Activated CD8-positive, alpha-beta memory T cell treated with anti-CD3 and anti-CD28 coated beads, Interleukin-2, amount 50 U/mL, for 24 hours (primary cell): ENCODE results near the gene ESAM.
A peak's percentile ranks its signal among the peaks of the same experiment; 100 is the strongest.
"Not testable (repeated sequence)": the region's sequence is repeated elsewhere in the genome, so short reads cannot be mapped to it uniquely, and the experiment has no call there.

Source experiments
- DNase-seq: peaks from one replicate; pipeline ENCODE4 v3.0.0-alpha.2; 2020; ENCODE audit errors: extremely low read depth

ESAM gene

DNA sequence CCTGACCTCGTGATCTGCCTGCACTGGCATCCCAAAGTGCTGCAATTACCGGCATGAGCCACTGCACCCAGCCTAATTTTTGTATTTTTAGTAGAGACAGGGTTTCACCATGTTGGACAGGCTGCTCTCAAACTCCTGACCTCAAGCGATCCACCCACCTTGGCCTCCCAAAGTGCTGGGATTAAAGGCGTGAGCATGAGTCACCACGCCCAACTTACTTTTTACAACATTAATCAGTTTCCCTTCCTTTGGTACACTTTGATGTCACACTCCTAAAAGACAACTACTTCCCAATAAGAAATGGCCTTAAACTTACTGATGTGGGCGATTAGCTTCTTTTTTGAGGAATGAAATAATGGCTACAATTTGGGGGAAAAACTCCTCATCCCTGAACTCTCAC is 8.9 kb upstream of the ESAM start:
- not testable (repeated sequence) for DNase-seq

DNA sequence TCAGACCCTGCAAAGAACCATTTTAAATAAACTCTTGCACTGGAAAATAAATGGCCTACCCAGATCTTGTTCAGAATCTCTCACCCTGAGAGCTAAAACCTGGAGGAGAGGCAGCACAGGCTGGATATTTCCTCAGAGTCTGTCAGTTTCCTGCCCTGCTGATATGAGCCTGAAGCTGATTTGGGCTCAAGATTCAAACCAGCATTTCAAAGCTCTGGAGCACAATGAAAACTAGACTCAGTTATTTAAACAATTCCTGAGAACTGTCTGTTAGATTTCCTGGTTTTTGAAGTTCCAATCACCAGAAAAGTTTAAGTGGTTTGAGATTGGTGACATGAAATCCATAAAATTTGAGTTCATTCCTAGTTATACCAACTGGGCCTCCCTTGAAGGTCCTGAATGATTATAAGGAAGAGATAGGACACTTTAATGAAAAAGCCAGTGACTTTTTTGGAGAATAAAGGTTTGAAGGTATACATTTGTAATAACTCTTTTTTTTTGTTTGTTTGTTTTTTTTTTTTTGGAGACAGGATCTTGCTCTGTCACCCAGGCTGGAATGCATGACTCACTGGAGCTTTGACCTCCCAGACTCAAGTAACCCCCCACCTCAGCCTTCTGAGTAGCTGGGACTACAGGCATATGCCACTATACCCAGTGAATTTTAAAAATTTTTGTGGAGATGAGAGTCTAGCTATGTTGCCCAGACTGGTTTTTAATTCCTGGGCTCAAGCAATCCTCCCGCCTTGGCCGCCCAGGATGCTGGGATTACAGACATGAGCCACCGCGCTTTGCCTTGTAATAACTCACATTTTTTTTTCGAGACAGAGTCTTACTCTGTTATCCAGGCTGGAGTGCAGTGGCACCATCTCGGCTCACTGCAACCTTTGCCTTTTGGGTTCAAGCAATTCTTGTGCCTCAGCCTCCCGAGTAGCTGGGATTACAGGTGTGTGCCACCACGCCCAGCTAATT is 8.0 kb upstream of the ESAM start:
- DNase-seq = no peak

DNA sequence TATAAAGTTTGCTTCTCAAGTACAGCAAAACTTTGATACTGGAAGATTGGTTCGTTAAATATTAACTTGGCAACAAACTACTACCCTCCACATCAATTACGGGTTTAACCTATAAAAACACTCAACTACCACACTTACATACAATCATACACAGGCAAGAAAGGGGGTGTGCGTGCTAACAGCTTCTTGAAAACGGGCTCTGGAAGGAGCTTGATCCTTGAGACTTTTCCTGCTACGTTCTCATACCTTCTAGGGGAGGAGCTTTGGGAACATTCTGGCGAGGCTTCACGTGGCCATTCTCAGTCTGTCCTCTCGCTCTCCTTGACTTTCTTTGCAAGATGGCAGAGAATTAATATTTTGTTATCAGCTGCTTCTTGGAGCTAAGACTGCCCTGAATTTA is 6.8 kb upstream of the ESAM start:
- DNase-seq = no peak

DNA sequence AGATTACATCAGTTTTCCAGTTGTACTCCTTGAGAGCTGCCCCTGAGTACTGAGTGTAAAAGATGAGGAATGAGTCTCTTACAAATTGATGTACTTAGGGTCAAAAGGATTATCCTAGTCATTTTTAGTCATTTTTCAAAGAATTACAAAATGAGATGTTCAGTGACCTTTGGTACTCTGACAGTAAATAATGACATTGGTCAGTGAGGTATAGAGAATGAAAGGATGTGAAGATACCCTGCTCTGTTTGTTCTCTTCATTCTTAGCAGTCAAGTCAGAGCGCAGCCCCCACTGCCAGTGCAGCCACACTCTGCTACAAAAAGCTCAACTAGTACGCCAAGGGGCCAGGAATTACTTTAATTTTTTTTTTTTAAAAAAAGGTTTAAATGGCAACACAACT is 4.1 kb upstream of the ESAM start:
- no peak for DNase-seq

DNA sequence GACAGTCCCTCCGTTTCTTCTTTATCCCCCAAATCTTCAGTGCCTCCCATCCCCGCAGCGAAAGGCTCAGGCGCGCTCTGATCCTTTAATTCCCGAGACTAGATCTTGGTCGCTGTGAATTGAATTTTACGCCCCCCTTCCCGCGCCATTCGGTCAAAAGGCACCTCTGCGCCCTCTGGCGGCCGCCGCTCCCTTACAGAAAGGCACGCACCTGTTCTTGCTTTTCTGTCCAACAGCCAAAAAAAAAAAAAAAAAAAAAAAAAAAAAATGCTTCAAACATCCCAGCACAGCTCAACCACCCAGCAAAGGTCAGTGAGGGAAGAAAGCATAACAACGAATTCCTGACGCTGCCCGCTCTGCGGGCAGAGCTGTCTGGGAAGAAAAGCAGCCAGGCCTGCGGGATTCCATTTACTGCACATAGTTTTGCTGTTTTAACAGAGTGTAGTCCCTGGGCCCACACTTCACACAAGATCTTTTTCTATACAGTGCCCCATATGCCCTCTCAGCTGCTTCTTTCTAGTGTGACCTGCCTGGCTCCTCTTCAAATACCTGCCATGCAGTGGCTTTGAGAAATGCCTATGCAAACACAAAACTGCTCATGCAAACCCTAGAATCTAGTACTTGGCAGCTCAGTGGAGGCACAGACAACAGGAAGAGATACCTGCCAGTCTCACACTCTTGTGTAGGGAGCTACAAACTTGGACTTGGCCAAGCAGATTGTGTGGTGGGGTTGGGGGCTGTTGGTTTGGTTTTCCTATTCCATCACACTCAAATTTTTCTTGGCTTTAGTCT is 1.3 kb upstream of the ESAM start:
- DNase-seq = peak; percentile 70

DNA sequence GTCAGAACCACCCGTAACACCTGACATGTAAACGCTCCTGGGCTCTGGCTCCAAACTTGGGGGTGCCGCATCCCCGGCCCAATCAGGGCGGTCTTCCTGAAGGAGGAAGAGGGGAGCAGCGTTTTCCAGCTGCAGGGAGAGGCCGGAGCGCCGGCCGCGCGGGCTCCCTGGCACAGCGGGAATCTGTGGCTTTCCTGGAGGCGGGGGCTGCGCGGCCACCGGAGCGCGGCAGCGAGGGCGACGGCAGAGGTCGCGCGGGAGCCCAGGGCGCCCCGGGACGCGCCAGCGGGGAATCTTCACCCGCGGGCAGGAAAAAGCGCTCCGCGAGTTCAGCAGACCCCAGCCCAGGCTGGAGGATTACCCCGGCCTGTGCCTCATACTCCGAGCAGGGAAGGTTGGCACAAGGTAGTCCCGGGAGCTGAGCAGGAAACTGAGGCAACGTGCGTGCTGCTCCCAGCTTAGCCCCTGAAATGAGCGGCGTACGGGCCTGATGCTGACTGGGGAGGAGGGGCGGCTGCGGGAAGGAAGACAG is 600 bp upstream of the ESAM start:
- DNase-seq = no peak

DNA sequence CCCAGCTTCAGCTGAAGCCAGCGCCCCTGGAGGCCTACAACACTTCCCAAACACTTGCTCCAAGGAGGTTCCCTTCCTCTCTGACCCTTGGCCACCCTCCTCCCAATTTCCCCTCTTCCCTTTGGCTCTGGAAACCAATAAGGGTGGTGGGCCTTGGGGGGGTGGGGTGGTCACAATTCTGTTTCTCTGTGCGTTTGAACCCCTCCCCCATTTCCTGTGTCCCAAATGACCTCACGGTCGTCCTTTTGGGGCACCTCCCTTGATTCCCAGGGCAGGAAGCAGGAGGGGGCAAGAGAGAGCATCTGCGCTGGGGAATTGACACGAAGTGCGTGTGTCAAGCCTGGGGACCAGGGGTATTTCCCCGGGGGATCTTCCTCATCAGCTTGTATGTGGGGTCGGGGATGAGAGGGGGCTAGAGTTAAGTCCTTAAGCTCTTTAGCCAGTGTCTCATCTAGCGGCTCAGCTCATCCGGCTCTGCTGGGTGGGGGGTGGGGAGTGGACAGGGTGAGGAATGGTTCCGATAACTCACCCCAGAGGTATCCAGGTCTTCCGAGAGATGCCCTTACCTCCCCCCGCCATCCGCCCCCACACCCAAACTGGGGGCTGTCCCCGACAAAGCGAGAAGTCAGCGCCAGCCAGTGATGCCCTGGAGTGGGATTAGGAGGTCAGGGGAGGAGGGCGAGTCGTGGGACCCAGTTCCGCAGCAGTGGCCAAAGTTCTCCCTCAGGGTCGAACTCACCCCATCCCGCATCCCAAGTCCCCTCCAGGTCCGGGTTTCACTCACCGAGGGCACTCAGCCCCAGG is 587 bp downstream of the ESAM start:
- DNase-seq = no peak

DNA sequence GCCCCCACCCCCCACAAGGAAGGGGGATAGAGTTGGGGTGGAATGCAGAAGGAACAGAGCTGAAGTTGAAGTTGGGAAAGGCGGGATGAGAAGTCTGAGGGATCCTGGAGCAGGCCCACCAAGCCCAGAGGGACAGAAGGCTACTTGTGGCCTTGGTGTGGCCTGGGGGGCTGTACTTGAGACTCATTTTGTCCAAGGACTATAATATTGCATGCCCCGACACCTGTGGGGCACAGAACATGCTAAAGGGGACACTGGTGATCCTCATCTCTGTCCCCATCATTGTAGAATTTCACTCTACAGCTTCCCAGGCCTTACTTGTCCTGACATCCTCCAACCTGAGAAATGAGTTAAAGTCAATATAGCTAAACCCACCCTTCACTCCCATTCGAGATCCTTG is 1.3 kb downstream of the ESAM start:
- DNase-seq = no peak

DNA sequence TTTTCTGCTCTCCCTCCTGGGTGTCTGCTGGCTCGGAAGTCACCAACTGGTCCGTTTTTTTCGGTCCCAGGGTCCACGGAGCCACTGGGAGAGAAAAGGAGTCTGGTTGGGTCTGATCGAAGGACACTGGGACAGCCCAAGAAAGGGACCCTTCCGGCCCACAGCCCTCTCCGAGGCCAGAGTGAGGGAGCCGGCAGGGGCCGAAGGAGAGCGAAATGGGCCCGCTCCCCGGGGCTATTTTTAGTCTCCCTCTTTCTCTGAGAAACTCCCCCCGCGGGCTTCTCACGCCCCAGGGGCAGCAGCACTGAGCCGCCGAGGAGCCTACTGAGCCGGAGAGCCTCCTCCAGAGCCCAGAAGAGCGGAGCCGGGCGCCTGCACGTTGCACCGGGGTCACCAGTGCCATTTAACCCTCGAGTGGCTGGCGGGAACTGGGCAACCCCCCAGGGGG is 1.9 kb downstream of the ESAM start:
- DNase-seq = no peak

DNA sequence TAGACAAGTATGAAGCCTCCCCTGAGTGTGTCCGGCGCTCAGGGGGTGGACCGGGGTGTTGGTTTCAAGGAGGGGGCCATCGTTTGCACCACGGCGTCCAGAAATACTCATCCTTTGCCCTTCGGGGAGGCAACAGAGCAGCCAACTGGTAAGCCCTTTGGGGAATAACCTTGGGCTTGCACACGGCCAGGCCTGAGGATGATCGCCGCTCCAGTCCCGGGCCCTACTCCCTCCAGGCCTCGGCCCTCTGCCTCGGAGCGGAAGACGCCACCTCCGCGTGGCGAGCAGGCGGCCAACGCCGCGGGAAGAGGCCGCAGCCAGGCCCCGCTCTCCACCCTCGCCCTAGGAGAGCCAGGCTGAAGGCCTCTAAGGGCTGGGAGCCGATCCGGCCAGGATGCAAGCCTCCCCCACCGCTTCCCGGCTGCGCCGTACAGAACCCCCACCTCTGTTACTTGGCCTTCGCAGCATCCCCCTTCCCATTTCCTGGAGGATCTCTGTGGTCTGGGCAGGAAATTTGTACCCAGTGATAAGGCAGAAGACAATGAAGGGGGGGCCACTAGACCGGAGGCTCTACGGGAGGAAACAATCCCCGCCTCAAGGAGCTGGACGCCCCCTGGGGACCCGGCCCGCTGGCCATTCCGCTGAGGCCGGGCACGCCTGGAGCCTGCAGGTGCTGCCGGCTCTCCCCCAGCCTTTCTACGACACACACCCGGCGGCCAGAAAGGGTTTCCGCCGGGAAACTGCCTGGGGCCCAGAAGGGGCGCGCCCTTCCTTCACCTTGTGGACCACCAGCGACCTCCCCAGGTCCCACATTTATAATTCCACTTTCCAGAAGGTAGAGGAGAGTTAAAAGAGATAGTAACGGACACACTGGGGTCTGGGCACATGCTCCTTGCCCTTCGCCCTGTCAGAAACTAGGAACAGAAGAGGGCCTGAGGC is 2.6 kb downstream of the ESAM start:
- DNase-seq = no peak

DNA sequence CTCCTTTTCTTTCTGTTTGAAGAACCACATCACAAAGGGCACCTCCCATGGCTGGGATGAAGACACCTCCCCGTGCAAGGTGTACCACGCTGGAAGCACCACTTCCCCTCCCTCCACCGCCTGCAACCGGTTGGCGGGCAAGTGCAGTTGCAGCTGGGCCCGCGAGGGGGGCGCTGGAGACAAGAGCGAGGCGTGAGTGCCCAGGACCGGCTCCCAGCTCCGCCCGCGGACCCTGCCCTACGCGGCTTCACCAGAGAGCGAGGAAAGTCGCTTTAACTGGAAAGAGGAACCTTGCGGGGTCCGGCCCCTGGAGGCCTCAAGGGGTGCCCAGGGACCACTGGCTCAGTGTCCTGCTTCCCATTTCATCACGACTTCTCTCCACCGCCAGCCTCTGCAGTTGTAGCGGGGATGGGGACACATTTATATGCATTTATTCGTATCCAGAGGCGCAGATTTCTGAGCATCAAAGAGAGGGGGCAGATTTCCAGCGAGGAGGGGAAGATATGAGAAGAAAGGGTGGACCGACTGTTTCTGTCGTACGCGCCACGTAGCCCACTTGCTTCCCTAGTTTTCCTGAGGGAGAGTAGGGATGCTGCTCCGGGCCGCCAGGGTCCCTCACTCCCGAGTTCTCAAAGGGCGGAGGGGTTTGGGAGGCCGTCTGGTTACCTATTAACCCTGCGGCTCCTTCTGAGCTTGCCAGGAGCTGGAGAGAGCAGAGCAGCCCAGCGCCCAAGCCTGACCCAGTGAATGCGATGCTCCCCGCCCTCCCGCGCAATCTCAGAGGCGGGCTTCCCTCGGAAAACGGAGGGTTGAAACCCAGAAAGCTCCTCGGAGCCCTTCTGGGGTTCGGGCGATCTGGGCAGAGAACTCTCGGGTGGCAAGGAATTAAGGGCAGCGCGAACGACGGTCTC is 3.5 kb downstream of the ESAM start:
- no peak for DNase-seq

DNA sequence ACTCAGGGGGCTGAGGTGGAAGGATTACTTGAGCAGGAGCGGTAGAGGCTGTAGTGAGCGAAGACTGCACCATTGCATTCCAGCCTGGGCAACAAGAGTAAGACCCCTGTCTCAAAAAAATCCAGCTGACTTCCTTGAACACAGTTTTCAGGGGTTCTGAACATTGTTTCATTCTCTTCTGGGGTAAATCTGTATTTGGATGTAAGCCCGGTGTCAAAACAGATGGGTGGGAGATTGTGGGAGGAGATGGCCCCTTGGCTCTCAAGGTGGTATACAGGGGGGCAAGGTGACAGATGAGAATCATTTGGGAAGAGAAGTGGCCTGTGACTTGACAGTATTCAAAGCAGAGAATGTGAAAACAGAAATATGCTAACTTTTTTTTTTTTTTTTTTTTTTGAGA is 4.8 kb downstream of the ESAM start:
- DNase-seq = no peak

DNA sequence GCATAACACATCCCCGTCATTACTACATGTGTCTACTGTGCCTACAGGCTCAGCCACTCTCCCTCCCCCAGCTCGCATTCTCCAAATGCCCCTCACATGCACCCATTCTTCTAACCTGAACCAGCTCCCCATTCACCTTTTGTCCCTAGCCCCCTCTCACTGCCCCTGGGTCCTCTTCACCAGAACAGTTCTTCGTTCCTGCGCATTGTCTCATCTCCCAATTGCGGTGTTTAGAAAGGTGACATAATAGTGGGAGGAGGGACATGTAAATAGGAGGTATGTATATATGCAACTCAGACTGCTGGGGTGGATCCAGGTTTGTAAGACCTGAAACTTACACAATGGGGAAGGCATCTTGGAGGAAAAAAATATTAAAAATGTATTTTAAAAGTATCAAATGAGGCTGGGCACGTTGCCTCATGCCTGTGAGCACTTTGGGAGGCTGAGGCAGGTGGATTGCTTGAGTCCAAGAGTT is 5.3 kb downstream of the ESAM start:
- DNase-seq = no peak

DNA sequence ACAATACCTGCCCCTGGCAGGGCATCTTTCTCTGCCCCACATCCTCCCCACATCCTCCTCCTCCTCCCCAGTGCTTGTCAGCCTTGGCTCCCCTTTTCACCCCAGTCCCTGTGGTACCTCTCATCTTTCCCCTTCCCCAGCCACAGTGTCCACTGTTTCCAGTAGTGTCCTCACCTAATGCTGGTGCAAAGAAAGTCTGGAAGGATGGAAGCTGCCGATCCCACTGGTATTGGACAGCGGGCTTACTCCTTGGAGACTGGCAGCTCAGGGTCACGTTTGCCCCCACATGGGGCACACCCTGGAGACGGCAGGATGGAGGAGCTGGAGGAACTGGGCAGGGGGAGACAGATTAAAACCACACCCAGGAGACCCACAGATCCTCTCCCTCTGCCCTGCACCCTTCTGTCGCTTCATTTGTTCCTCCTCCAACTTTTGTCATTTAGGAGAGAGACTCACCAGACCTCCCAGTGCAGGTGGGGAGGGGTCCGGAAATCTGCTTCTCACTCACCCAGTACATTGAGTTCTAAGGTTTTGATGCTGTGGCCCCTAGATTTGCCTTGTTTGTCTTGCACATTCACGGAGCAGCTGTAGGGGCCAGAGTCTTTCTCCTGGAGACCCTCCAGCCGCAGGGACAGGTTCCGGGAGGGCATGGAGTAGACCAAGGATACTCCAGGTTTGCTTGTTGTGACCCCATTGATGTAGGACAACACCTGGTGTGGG is 5.9 kb downstream of the ESAM start:
- DNase-seq = no peak

DNA sequence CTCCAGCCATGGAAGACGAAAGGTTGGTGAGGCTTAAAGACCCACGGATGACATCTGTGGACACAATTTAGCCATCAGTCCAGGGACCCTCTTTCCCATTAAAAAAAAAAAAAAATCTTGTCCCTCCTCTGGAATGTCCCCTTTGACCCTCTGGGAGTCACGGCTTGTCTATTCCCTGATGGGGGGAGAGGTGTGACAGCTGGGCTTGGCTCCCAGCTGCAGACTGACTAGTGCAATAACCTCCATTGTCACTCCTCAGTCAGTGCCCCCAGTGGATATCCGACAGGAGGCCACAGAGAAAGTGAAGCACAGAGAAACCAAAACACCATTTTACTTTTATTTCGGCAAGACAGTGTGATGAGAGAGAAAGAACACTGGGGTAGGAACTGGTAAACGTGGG is 7.4 kb downstream of the ESAM start:
- DNase-seq = no peak

DNA sequence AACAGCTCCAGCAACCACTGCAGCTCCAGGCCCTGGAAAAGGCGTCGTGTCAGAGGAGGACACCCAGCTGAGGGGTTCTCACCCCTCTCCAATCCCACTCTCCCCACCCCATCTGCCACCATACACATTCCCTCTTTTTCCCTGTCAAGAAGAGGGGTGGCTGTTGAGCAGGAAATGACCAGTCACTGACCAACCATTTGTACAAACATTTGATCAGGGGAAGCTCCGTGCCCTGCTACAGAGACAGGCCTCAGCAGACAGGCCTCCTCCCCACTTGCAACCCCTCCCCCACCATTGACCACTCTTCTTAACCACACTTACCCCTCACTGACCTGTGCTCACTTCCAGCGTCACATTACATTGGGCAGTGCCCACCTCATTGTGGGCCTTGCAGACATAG is 7.8 kb downstream of the ESAM start:
- no peak for DNase-seq

DNA sequence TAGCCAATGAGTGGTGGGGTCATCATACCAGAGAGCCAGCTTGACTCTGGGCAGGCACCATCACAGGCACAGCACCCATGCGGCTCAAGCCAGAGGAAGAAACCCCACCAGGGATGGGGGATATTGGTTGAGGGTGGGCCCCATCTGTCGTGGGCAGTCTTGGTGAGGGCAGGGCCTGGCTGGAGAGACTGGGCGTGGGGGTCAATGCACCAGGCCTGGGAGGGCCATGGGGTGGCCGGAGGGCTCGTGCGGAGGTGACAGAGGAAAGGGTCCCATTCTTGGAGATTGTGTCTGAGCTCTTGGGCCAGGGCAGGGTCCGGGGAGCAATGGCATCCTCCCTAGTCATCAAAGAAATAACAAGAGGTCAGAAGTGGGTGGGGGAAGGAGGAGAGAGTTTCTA is 8.5 kb downstream of the ESAM start:
- DNase-seq = no peak

DNA sequence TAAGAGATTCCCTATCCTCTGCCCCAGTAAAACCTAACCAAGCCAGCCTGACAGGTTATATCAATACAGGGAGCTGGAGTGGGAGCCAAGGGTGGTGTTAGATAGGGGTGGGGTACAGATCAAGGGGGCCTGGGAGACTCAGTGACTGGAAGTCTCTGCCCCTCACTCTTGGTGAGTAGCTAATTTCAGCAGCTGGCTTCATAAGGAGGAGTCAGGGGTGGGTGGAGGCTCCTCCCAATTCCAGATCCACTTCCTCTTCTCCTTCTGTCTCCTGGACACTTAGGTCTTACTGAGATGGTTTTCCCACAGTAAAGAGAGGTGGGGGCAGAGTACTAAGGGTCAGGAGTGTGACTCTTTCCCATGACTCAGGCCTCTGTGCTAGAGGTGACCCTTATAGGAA is 8.9 kb downstream of the ESAM start:
- DNase-seq = no peak
